ENCODE results near the gene TRIM67. TPM values are rescaled to one million over a fixed set of nuclear protein-coding genes. Genes with fewer than 3 reads are reported as not detected.

Gene TRIM67
- total RNA-seq, 1 experiment from 2014 or later, result not detected

DNA sequence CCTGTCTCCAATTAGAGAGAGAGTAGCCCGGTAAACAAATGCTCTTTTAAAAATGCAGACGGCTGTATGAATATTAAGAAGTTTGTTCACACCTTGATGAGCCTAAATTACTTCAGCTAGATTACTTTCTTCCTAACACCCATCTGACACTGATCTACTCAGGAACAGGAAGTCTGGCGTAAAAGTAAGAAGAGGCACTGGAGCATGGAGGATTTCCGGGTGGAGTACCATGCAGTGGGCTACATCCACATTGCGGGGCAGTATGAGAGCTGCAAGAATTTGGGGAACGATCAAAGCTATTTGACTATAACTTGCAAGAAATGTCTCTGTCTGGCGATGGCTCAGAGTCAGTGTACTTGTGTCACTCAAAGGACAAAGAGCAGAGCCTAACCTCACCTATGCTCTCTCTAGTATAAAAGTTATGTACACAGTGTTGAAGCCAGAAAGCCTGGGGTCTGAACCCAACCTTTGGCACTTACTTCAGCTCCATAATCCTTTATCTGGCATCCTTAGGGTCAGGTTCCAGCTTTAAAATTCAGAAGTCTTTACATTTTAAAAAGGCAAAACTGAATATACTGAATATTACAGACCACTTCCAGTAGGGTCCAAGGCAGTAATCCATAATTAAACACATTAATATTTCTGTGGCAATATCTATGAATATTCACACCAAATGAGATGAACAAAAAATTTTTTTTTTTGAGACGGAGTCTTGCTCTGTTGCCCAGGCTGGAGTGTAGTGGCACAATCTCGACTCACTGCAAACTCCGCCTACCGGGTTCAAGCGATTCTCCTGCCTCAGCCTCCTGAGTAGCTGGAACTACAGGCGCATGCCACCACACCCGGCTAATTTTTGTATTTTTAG is 71.2 kb downstream of the TRIM67 start:
- ChIA-PET CTCF (no interaction called here), POLR2A (ENCODE audit: unreplicated experiment) (no interaction called here)
- BruUV-seq (replicated peaks), result no TSS peak
- no peak overlapping the region for H3K27ac ChIP-seq
- no peak overlapping the region for H2AFZ ChIP-seq
- no peaks in the 10 kb centered on the region for H4K20me1 ChIP-seq (ENCODE audit: insufficient read depth)
- no peaks in the 10 kb centered on the region for H3F3A ChIP-seq (ENCODE audit: insufficient read depth, low read depth)
- H3K9me3 ChIP-seq (ENCODE audit: insufficient read depth, low read depth), result no peaks in the 10 kb centered on the region
- no peak for DNase-seq
- TF ChIP-seq EZH2 (IDR thresholded peaks at IDR 0.05; ENCODE audit: low read depth), result no peak
- TF ChIP-seq, protein P1, sequence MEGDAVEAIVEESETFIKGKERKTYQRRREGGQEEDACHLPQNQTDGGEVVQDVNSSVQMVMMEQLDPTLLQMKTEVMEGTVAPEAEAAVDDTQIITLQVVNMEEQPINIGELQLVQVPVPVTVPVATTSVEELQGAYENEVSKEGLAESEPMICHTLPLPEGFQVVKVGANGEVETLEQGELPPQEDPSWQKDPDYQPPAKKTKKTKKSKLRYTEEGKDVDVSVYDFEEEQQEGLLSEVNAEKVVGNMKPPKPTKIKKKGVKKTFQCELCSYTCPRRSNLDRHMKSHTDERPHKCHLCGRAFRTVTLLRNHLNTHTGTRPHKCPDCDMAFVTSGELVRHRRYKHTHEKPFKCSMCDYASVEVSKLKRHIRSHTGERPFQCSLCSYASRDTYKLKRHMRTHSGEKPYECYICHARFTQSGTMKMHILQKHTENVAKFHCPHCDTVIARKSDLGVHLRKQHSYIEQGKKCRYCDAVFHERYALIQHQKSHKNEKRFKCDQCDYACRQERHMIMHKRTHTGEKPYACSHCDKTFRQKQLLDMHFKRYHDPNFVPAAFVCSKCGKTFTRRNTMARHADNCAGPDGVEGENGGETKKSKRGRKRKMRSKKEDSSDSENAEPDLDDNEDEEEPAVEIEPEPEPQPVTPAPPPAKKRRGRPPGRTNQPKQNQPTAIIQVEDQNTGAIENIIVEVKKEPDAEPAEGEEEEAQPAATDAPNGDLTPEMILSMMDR (conservative IDR thresholded peaks at IDR 0.05), result no peak
- no peaks in the 10 kb centered on the region for H3K4me1 ChIP-seq (replicated peaks; ENCODE audit: insufficient read depth)
- H3K36me3 ChIP-seq (ENCODE audit: low read depth), result peaks cover 10% of the 10 kb centered on the region
- H3K9me2 ChIP-seq (ENCODE audit: insufficient read depth), result no peaks in the 10 kb centered on the region
- H3K79me2 ChIP-seq (ENCODE audit: low read depth), result no peaks in the 10 kb centered on the region
- no peaks in the 10 kb centered on the region for H3K27me3 ChIP-seq (ENCODE audit: insufficient read depth, low read depth)
- no peak overlapping the region for H3K4me3 ChIP-seq
- intact Hi-C loops (cut with micrococcal nuclease; ENCODE audit: unreplicated experiment), result no loop called here
- no peak overlapping the region for H3K4me2 ChIP-seq

DNA sequence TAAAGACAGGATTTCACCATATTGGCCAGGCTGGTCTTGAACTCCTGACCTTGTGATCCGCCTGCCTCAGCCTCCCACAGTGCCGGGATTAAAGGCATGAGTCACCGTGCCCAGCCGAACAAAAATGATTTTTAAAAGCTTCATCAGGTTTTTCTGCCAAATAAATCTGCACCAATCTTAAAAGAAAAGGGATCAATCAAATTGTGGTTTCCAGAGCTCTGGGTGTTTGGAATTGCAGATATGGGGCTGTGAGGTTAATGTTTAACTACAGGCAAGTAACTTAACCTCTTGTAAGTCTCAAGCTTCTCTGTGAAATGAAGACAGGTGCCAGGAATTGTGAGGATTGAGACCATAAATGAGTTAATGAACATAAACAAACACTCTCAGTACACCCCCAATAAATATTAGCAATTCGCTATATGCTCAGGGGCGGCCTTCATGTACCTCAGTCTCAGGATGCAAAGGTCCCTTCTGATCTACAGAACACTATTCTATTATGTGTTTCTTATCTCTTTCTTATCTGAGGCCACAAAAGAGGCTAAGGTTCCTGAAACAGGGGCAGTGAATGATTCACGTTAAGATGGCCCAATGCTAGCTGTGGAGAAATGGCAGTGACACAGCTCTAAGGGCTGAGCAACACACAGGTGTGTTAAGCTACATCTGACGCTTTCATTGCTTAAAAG is 72.0 kb downstream of the TRIM67 start:
- DNase-seq, result no peak
- ChIA-PET CTCF (no interaction called here), POLR2A (ENCODE audit: unreplicated experiment) (no interaction called here)
- H3K36me3 ChIP-seq (ENCODE audit: low read depth), result peaks cover 18% of the 10 kb centered on the region
- intact Hi-C loops (cut with micrococcal nuclease; ENCODE audit: unreplicated experiment), result no loop called here
- no peaks in the 10 kb centered on the region for H3K9me3 ChIP-seq (ENCODE audit: insufficient read depth, low read depth)
- H3K9me2 ChIP-seq (ENCODE audit: insufficient read depth), result no peaks in the 10 kb centered on the region
- H3K4me1 ChIP-seq (replicated peaks; ENCODE audit: insufficient read depth), result no peaks in the 10 kb centered on the region
- H2AFZ ChIP-seq, result no peak overlapping the region
- no peaks in the 10 kb centered on the region for H3K27me3 ChIP-seq (ENCODE audit: insufficient read depth, low read depth)
- H3K79me2 ChIP-seq (ENCODE audit: low read depth), result no peaks in the 10 kb centered on the region
- no peak overlapping the region for H3K4me2 ChIP-seq
- no peak overlapping the region for H3K27ac ChIP-seq
- no peak overlapping the region for H3K4me3 ChIP-seq
- H3F3A ChIP-seq (ENCODE audit: insufficient read depth, low read depth), result no peaks in the 10 kb centered on the region
- no peak for TF ChIP-seq EZH2 (IDR thresholded peaks at IDR 0.05; ENCODE audit: low read depth)
- TF ChIP-seq, protein P1 (conservative IDR thresholded peaks at IDR 0.05), result no peak
- no peaks in the 10 kb centered on the region for H4K20me1 ChIP-seq (ENCODE audit: insufficient read depth)
- no TSS peak for BruUV-seq (replicated peaks)

DNA sequence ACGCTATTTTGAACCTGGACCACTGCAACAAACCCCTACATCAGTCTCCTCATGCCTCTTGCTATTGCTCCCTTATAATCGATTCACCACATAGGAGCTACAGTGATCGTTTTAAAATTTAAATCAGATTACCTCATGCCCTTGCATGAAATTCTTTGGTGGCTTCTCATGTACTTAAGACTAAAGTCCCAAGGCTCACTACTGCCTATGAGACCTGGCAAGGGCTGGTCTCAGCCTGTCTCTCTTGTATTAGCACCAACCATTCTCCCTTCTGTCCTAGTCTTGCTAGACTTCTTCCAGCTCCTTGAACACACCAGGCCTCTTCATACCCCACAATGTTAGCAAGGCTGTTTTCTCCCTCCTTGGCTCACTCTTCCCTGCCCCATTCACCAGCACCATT is 72.6 kb downstream of the TRIM67 start:
- H3K79me2 ChIP-seq (ENCODE audit: low read depth), result peaks cover 4% of the 10 kb centered on the region
- intact Hi-C loops (cut with micrococcal nuclease; ENCODE audit: unreplicated experiment), result no loop called here
- TF ChIP-seq, protein P1 (conservative IDR thresholded peaks at IDR 0.05), result no peak
- TF ChIP-seq EZH2 (IDR thresholded peaks at IDR 0.05; ENCODE audit: low read depth), result no peak
- ChIA-PET POLR2A (ENCODE audit: unreplicated experiment) (no interaction called here), CTCF (no interaction called here)
- no peaks in the 10 kb centered on the region for H3K9me3 ChIP-seq (ENCODE audit: insufficient read depth, low read depth)
- H3F3A ChIP-seq (ENCODE audit: insufficient read depth, low read depth), result no peaks in the 10 kb centered on the region
- H3K36me3 ChIP-seq (ENCODE audit: low read depth), result peaks cover 22% of the 10 kb centered on the region
- no peaks in the 10 kb centered on the region for H3K9me2 ChIP-seq (ENCODE audit: insufficient read depth)
- H4K20me1 ChIP-seq (ENCODE audit: insufficient read depth), result no peaks in the 10 kb centered on the region
- no peak overlapping the region for H2AFZ ChIP-seq
- H3K27ac ChIP-seq, result no peak overlapping the region
- no peak for DNase-seq
- H3K27me3 ChIP-seq (ENCODE audit: insufficient read depth, low read depth), result no peaks in the 10 kb centered on the region
- H3K4me1 ChIP-seq (replicated peaks; ENCODE audit: insufficient read depth), result peaks cover under 1% of the 10 kb centered on the region; the same call in 1 of the 2 replicates
- no TSS peak for BruUV-seq (replicated peaks)
- H3K4me3 ChIP-seq, result no peak overlapping the region
- no peak overlapping the region for H3K4me2 ChIP-seq
